Raji (cell line): ENCODE measurements around the gene USF1.

ENCODE experiments used
- POLR2A ChIP-seq: IDR thresholded peaks from 2 replicates; pipeline ENCODE4 v1.6.1; 2011; ENCODE audit warnings: low read depth, low read length, control low read depth; ENCODE audit not compliant: insufficient read depth

Gene USF1

DNA sequence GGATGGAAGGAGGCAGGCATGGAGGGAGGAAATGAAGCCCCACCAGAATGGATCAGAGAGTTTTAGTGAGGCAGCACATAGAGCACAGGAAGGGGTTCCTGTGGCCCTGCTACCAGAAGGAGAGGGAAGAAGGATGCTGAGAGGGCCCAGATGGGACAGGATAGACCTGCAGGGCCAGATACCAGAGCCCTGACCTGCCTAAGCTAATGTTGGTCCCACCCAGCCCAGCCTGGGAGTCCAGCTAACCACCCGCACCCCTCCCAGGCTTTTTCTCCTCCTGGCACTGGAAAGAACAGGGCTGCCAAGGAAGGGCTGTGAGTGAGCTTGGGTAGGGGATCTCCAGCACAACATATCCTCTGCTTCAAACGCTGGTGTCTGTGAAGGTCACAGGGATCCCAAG lies 36.7 kb upstream of the USF1 start:
- no peak for TF ChIP-seq POLR2A

DNA sequence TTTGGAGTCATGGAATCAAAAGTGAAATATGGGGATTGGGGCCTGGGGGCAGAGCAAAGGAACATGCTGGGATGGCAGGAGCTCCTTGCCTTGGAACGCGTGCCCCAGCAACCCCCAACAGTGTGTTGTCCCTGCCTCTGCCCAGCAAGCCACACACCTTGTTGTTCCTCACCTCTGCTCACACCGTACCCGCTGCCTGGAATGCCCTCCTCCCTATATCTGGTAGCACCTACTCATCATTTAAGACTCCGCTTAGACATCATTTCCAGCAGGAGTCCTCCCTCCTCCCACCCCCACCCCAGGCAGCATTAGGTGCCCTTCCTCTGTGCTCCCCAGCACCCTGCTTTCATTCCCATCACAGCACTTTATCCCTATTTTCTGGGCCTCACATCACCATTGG lies 35.7 kb upstream of the USF1 start:
- no peak for TF ChIP-seq POLR2A

DNA sequence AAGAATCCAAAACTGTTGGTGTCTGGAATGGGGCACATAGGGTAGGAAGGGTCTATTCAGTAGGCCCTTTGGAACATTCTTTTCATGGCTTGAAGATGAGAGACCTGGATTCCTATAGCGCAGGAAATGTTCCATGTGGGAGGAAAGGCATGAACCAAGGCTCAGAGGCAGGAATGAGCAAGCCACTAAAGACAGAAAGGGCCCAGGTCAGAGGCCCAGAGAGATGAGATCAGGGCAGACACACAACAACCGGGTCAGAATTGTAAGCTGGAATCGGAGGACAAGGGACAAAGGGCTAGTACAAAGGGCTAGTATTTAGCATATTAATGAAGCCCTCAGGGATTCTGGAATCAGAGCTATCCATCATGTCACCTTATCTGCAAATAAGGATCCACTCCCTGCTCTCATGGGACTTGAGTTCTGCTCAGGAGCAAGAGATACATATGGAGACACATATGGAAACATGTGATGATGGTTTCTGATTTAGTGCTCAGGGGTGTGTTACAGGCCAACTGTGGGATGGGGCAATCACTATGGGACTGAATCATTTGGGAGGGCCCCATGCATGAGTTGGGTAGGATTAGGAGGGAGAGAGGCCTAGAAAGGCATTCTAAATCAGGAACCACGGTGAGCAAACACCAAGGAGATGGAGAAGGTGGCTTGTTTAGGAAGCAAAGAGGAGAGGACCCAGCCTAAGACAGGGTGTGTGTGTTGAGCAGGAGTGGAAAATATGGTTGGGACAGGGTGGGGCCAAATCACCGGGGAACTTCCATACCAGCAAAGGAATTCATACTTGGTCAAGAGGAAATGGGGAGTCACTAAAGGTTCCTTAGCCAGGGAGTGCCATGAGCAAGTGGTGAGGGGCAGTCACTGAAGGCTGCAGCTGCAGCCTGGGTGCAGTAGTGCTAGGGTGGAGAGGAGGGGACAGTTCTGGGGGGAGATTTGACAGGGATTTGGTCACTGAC lies 34.9 kb upstream of the USF1 start:
- no peak for TF ChIP-seq POLR2A

DNA sequence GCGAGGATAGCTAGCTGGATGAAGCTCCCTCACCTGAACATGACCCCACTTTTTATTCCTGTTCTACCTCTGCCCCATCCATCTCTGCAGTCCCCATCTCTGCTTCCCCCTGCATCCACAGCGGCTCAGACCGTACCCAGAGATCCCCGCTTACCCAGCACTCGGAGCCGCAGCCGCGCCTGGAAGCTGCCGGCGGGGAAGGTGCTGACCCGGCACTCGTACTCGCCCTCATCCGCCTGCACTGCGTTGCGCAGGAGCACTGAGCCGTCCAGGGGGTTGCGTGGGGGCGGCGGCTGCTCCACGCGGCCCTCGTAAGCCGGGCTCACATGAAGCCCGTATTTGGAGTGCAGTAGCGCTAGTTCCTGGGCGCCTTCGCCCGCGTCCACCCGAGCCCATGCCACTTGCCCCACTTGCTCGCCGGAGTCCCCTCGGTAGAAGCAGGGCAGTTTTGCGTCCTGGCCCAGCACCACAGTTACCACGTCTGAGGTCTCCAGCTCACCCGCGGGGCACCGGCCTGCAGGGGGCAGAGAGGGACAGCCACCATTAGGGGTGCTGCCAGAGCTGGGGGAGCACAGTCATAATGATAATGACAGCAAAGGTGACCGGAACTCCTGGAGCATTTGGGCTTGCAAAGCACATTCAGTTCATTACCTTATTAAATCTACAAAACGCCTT lies 33.8 kb upstream of the USF1 start:
- TF ChIP-seq POLR2A, result no peak

DNA sequence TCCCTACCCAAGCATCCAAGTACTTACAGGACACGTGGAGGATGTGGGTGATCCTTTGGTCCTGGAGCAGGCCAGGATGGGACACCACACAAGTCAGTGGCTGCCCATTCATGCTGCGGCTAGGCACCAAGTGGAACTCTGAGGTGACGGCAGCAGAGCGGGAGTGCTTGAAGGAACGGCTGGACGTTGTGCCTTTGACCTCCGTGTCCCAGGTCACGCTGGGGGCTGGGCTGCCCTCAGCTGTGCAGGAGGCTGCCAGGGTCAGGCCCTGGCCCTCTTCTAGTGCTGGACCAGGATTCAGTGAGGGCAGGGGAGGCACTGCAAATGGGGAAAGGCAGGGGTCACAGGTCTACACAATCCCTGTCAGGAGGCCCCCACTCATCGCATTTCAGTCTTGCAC lies 31.6 kb upstream of the USF1 start:
- no peak for TF ChIP-seq POLR2A

DNA sequence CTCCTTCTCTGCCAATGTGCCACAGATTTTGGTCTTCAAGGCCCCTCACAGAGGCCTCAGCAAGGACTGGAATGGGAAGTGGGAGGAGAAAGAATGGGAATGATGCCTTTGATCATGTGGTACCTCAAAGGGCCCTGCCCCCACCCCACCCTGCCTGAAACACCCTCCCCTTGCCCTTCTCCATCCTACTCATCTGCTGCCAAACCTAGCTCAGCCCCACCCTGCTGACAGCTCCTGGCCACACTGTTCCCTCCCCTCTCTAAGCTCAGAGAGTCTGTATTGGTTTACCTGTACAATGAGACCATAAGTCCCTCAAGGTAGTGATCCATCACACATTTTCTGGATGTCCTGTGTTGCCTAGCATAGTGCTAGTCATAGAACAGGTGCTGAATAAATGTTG lies 30.6 kb upstream of the USF1 start:
- no peak for TF ChIP-seq POLR2A

DNA sequence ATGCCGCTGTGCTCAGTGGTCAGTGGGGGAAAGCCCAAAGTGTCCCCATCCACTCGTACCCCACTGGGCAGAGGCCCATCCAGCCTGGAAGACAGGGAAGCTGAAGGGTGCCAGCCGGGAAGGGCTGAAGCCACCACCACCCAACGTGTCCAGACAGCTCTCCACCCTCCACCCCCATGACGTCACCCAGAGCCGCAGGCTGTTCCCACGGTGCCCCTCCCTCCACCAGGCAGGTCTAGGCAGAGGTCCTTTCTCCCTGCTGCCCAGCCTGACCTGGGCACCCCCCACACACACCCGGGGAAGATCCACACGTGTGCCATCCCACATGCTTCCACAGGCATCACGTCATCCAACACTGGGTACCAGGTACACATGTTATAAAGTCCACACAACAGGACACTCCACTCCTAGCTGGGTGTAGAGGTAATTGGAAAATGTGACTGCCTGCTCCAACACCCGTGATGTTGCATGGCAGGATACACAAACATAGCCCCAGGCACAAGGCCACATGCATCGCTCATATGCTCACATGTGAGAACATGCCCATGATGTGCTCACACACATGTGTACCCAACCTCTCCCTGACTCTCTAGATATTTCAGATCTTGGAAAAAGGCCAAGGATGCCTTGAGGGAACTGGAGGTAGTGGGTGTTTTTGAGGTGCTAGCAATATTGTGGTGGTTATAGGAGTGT lies 29.0 kb upstream of the USF1 start:
- TF ChIP-seq POLR2A, result no peak

DNA sequence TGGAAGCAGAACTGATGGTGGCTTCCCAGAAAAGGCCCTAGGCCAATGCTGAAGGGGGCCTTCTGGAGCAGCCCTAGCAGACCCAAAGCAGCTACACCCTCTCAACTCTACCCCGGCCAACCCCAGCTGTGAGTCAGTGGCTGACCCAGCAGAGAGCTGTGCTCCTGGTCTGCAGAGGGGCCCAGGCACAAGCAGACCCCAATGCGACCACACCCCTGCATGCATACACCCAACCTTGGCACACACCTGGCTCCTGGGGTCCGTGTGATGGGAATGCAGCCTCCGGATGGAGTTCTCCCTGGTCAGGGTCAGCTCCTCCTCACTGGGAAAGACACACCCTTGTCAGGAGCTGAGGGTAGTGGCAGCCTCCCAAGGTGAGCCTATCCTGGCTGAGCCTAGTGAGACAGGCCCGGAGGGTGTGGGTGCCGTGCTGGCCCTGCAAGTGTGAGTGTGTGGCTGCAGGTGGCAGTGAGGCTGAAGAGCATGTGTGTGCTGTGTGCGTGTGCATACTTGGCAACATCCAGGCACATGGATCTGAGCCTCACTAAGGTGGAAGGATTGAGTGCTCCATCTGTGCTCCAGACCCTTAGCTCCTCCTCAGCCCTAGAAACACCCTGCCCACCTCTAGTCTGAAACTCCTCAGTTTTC lies 27.8 kb upstream of the USF1 start:
- TF ChIP-seq POLR2A, result no peak

DNA sequence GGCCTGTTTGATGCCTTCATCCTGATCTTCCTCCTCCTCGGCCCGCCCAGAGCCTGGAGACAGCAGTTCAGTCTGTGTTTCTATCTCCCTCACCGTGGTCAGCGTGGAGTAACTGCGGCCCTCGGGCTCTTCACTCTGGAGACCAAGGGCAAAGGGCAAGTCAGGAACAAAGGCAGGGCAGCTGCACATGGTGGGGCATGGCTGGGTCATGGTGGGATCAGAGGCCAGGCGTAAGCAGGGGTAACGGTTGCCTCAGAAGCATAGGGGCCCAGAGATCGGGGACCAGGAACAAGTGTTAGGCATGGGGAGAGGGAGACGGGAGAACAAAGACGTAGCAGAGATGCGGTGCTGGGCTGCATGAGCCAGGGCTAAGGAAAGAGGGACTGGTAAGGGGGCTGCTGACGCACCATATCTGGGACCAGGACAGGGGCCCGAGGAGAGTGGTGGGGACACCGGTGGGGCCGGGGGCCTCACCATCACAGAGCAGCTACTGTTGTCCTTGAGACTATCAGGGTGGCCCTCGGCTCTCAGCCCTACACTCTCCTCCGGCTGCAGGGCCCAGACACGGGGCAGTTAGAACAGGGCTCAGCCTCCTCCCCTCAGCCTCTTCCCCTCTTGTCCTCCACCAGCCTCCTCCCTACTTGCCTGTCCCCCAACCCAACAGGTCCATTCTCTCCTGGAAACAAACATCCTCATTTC lies 27.1 kb upstream of the USF1 start:
- TF ChIP-seq POLR2A, result no peak

DNA sequence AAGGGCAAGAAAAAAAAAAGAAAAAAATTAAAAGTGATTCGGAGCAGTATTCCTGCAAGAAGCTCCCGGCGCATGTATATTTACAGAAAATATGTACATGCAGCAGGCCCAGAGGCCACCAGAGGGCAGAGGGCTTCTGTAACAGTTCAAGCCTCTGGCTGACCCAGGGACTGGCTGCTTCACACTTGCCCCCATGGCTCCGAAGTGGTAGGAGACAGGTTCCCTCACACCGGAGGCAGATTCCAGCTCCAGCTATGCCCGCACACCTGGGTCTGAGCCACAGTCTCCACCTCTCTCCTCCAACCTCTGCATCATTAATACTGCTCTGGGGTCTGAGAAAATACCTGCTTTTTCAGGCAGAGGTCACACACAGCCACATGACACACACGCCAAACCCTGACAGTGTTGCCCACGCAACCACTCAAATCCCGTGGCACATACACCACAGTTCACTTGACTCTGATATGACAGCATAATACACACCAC lies 26.2 kb upstream of the USF1 start:
- no peak for TF ChIP-seq POLR2A

DNA sequence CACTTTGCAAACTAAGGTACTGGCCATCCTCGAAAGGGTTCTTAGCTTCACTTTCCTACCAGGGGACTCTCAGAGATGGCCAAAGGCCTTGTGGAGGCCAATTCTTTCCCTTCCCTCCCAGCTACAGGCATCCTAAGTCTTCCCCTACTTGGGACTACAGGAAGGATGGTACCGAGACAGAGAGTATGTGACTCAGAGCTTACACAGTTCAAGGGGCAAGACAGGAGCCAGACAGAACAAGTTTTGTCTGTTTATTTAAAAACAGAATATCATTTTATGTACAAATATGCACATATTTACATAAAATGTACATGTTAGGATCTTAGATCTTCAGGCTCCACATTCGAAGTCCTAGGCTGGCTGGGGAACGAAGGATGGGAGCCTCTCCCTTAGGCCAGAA lies 25.0 kb upstream of the USF1 start:
- no peak for TF ChIP-seq POLR2A

DNA sequence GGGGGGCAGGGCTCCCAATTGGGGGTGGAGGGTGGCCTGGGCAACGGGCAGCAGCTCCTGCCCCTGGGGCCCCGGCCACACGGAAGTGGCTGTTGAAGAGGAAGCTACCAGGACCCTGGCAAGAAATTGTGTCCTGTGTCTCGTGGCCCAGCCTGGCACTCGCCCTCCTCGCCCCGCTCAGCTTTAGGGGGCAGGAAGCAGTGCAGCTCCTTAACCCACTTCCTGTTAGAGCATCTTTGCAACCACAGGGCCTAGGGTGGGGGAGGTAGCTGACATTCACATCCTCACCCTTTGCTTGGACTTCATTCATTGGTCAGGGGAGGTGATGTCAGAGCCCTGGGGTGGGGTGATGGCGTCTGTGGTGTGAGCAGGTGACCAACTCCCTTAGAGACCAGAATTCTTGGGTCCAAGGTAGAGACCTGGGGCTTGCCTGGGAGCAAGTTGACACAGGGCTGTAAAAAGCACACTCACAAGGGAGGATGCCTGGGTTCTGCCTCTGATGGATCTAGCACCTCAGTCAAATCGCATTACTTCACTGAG lies 24.0 kb upstream of the USF1 start, which contains the start of gene ARHGAP30:
Gene ARHGAP30 (minus strand): TSS at position 161 of the 540 bp plus-strand sequence. CDS start 267 bp downstream, outside the sequence.
- peak; percentile 96 for TF ChIP-seq POLR2A

DNA sequence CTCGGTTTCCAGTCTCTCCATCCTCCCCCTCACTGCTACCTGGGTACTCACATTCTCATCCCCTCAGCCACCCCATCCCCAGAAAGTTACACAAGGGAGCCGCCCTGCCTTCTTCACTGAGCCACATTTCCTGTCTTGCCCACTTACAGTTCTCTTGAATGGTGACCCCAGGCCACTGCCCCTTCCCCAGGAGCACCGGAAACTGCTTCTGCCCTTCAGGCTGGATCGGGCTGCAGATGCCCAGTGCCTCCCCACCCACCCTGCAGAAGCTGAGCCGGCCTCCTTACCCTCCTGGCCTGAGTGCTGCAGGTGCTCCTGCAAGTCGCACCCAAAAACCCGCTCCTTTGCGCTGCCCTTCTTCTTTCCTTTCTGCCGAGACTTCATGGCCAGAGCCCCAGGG lies 23.5 kb upstream of the USF1 start:
- no peak for TF ChIP-seq POLR2A

DNA sequence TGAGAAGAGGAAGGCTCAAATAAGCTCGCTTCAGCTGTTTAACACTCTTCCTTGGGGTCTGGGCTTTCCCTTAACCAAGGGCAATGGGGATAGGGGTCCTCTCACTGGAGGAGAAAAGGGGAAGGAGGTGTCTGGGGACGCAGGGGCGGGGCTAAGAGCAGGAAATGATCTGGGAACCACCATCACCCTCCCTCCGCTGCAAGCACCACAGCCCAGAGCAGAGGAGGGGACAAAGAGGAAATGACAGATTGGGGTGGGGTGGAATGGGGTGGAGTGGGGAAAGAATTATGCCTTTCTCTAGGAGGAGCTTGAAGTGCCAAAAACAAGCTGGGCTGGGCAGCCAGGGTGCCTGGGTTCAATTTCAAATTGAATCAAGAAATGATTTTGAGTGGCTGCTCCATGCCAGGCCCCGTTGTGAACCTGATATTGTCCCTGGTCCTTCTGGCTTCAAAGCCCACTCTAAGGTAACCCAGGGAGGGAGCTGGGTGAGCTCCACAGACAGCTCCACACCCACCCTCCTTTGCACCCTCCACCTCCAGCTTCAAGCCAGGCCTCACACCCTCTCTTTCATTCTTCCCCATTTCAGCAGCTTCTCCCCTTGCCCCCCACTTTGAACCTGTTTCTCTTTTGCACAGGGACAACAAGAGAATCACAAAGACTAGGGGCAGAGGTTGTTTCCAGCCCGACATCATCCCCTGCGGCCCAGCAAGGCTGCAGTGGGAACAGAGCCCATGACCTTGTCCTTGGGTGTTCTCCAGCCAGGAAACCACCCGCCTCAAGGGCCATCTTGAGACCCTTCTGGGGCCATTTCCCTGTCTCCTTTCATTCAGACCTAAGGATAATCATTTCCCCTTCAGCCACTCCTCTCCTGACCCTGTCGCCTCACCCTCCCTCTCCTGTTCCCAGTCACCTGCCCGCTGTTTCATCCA lies 22.8 kb upstream of the USF1 start:
- TF ChIP-seq POLR2A, result peak; percentile 52

DNA sequence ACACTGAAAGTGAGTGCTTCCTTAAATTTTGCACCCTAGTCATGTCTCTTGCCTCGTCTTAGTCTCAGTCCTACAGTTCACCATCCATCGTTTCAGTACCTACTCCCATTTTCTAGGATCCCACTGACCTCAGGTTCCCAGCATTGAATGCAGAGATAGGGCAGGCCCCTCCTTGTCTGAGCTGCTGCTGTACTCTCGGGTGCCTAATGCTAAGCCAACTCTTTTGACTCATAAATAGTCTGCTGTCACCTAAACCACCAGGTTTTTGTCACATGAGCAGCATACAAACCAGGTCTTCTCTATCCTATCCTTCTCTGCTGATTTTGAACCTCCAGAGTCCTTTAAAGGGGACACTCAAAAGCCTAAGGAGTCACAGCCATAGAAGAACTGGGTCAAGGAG lies 20.9 kb upstream of the USF1 start:
- TF ChIP-seq POLR2A, result no peak
